D721Med (cell line): ENCODE measurements around the gene TRIP11.

Experiments used
- DNase-seq: peaks from one replicate; pipeline ENCODE4 v3.0.0; 2011; ENCODE audit warnings: low spot score; ENCODE audit not compliant: insufficient read length
- FAIRE-seq: peaks from 2 replicates; lab custom pipeline; 2011; peaks lifted over from hg19 to GRCh38; lab: Jason Lieb, UNC
- TF ChIP-seq, protein P1 (sequence below): IDR thresholded peaks from 2 replicates; pipeline ENCODE4 v1.5.1; 2012; ENCODE audit warnings: mild to moderate bottlenecking, control low read depth; ENCODE audit not compliant: insufficient read depth; ENCODE audit errors: missing control alignments

Gene TRIP11

DNA sequence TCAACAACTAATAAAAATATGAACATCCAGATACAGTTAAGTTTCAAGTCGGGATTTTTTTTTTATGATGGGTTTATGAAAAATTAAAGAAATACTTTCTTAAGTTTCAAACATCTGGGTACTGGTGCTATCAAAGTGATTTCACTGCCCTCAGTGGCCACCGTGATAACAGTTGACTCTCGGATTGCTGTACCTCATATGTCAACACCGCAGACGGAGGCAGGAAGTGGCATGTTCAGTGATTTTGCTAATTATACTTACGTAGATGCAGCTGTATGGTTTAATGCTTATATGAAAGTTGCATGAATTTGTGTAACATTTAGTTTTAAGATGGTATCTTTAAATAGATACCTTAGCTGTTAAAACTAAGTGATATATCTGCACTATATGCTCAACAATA is 71.6 kb downstream of the TRIP11 start:
- no peak for DNase-seq
- TF ChIP-seq, protein P1, sequence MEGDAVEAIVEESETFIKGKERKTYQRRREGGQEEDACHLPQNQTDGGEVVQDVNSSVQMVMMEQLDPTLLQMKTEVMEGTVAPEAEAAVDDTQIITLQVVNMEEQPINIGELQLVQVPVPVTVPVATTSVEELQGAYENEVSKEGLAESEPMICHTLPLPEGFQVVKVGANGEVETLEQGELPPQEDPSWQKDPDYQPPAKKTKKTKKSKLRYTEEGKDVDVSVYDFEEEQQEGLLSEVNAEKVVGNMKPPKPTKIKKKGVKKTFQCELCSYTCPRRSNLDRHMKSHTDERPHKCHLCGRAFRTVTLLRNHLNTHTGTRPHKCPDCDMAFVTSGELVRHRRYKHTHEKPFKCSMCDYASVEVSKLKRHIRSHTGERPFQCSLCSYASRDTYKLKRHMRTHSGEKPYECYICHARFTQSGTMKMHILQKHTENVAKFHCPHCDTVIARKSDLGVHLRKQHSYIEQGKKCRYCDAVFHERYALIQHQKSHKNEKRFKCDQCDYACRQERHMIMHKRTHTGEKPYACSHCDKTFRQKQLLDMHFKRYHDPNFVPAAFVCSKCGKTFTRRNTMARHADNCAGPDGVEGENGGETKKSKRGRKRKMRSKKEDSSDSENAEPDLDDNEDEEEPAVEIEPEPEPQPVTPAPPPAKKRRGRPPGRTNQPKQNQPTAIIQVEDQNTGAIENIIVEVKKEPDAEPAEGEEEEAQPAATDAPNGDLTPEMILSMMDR: no peak
- no peak for FAIRE-seq

DNA sequence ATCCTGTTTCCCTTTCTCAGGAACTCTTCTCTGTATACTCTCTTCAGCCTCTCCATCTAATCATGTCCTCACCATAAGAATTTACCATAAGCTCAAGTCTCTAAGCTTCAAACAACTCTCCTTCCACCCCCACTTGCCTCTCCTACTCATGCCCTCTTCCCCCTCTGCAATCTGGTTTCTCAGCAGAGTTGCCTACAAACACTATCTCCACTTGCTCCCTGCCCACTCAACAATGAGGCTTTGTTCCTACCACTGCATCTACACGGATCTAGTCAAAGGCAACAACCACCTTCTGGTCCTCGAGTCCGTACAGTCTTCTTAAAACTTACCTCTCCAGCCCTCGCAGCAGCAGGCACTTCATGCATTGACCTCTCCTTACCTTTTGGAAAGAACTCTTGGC is 75.1 kb downstream of the TRIP11 start:
- TF ChIP-seq, protein P1: no peak
- no peak for FAIRE-seq
- DNase-seq: no peak

DNA sequence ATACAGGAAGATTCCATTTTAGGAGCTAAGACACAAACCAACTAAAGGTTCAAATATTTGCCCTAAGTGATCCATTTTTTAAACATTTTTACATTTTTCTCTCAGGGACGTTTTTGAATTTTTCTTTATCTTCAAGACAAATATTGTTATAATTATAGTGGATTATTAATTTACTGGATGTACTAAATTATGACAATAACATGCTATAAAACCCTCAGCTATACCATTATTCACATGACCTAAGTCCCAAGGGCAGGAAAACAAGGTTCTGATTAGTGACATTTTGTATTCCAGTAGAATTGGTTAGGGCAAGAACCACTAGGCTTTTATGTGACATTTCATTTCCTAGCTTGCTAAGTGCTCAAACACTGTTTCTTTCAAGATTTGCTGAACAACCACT is 75.8 kb downstream of the TRIP11 start:
- TF ChIP-seq, protein P1: no peak
- DNase-seq: no peak
- no peak for FAIRE-seq

DNA sequence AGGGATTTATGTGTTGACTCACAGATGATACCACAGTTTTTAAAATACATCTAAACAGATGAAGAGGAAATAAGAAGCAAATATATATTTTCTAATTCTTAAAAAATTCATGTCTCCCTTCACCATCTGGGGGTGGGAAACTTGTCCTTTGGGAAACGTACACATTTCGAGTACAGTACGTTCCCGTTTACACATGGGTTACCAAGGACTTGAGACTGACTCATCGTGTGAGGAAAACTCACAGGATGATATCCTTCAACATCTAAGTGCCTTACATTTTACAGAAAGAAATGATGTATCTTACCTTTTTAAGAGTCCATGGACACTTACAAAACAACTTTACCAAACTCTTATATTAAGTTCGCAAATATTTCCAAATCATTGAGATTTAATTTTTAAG is 76.4 kb downstream of the TRIP11 start:
- DNase-seq (no peak), FAIRE-seq (no peak)
- TF ChIP-seq, protein P1: no peak

DNA sequence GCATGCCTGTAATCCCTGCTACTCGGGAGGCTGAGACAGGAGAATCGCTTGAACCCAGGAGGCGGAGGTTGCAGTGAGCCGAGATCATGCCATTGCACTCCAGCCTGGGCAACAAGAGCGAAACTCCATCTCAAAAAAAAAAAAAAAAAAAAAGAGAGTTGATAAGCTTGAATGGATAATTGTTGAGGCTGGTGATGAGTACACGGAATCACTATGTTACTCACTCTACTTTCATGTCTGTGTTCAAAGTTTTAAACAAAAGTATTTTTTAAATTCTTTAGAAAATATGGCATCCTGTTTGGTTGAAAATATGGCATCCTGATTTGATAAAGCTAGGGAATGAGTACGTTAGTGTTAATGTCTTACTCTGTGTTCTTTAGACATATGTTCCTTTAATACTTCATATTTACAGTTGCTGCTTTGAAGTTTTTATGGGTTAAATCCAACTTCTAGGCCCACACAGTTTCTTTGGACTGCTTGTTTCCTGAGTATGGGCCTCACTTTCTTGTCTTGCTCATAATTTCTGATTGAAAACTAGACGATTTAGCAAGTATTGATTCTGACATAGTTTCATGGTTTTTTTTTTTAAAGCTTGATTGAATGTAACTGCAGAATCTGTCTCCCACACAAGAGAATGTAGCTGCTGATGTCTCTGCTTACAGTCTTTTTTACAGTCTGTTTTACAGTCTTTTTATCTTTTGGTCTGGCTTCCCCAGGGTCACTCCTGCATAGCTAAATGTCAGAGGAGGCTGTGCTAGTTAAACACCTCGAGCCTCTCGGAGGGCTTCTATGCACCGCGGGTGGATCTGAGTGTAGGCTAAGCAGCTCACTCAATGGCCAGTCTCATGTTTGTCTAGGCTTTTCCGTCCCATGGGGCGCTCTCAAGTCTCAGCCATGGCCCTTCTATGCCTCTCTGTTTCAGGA is 78.3 kb downstream of the TRIP11 start:
- no peak for FAIRE-seq
- no peak for DNase-seq
- TF ChIP-seq, protein P1: no peak

DNA sequence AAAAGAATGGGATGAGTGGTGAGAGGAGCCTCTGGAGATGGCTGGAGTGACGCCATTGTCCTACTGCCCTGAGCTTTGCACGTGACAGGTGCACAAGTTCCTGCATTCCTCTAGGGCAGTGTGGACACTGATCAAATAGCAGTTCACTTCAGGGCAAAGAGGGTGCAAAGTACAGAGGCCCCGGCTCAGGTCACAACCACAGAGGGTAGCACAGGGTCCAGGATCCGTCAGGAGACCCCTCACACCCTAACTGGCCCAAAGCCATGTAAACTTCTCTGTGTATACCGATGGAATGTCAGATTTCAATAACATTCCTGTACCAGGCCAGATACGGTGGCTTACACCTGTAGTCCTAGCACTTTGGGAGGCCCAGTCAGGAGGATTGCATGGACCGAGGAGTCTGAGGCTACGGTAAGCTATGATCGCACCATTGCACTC is 82.0 kb downstream of the TRIP11 start:
- TF ChIP-seq, protein P1: no peak
- no peak for FAIRE-seq
- DNase-seq: no peak

DNA sequence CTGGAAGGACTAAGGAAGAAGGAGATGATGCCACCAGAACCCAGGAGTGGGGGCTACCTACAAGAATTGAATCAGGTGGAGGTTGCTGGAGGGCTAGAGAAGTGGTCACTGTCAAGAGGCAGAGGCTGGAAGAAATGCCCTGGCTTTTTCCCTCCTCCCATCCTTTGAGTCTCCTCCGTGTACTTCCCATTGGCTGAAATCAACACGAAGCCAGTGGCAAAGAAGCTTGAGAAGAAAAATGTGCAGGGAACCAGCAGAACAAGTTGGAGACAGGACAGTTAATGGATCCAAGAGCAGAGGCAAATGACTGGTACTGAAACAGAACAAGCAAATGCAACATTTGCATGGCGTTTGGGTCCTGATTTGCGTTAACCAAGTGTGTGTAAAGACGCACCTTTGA is 83.2 kb downstream of the TRIP11 start:
- no peak for FAIRE-seq
- TF ChIP-seq, protein P1: no peak
- no peak for DNase-seq
